H9 (cell line): ENCODE results near the gene CDH6. TPM values are rescaled to one million over a fixed set of nuclear protein-coding genes. Genes with fewer than 3 reads are reported as not detected.

Experiments
- DNase-seq: peaks from one replicate; pipeline ENCODE4 v3.0.0-alpha.2; 2017
- H2AFZ ChIP-seq: one replicate; pipeline ENCODE4 v1.6.1; 2013; ENCODE audit warnings: mild to moderate bottlenecking, low read length, control low read depth, moderate library complexity
- H2AK5ac ChIP-seq: 2 replicates; pipeline ENCODE4 v1.6.1; 2013; ENCODE audit warnings: low read length, control low read depth, mixed read lengths; ENCODE audit not compliant: insufficient read length
- H2BK120ac ChIP-seq: one replicate; pipeline ENCODE4 v1.6.1; 2013; ENCODE audit warnings: low read depth, mild to moderate bottlenecking, low read length, control low read depth, inconsistent platforms; ENCODE audit not compliant: poor library complexity, severe bottlenecking
- H2BK12ac ChIP-seq: 2 replicates; pipeline ENCODE4 v1.6.1; 2013; ENCODE audit warnings: low read length, control low read depth, mixed read lengths, low read depth; ENCODE audit not compliant: insufficient read length
- H2BK15ac ChIP-seq: 2 replicates; pipeline ENCODE4 v1.6.1; 2013; ENCODE audit warnings: low read depth, low read length, control low read depth
- H2BK20ac ChIP-seq: one replicate; pipeline ENCODE4 v1.6.1; 2013; ENCODE audit warnings: low read depth, mild to moderate bottlenecking, low read length, control low read depth, inconsistent platforms; ENCODE audit not compliant: poor library complexity, severe bottlenecking
- H2BK5ac ChIP-seq: 2 replicates; pipeline ENCODE4 v1.6.1; 2013; ENCODE audit warnings: low read length, control low read depth, mixed read lengths; ENCODE audit not compliant: insufficient read length
- H3K14ac ChIP-seq: 2 replicates; pipeline ENCODE4 v1.6.1; 2013; ENCODE audit warnings: low read length, control low read depth; ENCODE audit not compliant: insufficient read depth
- H3K18ac ChIP-seq: 2 replicates; pipeline ENCODE4 v1.6.1; 2013; ENCODE audit warnings: low read depth, mild to moderate bottlenecking, mixed read lengths, low read length, control low read depth; ENCODE audit not compliant: insufficient read length
- H3K23ac ChIP-seq: 2 replicates; pipeline ENCODE4 v1.6.1; 2013; ENCODE audit warnings: low read length, control low read depth, mixed read lengths, low read depth; ENCODE audit not compliant: insufficient read length
- H3K23me2 ChIP-seq: 2 replicates; pipeline ENCODE4 v1.6.1; 2013; ENCODE audit warnings: low read depth, mild to moderate bottlenecking, mixed read lengths, low read length, control low read depth; ENCODE audit not compliant: insufficient read length, poor library complexity, severe bottlenecking
- H3K27ac ChIP-seq: 2 replicates; pipeline ENCODE4 v1.5.1; 2013; ENCODE audit warnings: low read length, control low read depth, mixed read lengths, low read depth; ENCODE audit not compliant: insufficient read length
- H3K27me3 ChIP-seq: 2 replicates; pipeline ENCODE4 v1.6.1; 2013; ENCODE audit warnings: low read length, control low read depth, inconsistent platforms; ENCODE audit not compliant: insufficient read depth
- H3K4ac ChIP-seq: 2 replicates; pipeline ENCODE4 v1.6.1; 2013; ENCODE audit warnings: low read depth, mild to moderate bottlenecking, control low read depth, inconsistent platforms, low read length, moderate library complexity
- H3K4me1 ChIP-seq: 2 replicates; pipeline ENCODE4 v1.6.1; 2013; ENCODE audit warnings: low read length, control low read depth, inconsistent platforms; ENCODE audit not compliant: insufficient read depth
- H3K4me2 ChIP-seq: 2 replicates; pipeline ENCODE4 v1.6.1; 2013; ENCODE audit warnings: low read length, control low read depth, mixed read lengths; ENCODE audit not compliant: insufficient read length, insufficient read depth
- H3K56ac ChIP-seq: 2 replicates; pipeline ENCODE4 v1.6.1; 2013; ENCODE audit warnings: low read depth, mild to moderate bottlenecking, mixed read lengths, low read length, control low read depth; ENCODE audit not compliant: insufficient read length
- H3K79me1 ChIP-seq: 2 replicates; pipeline ENCODE4 v1.6.1; 2013; ENCODE audit warnings: low read depth, mild to moderate bottlenecking, moderate library complexity, low read length, control low read depth, inconsistent platforms; ENCODE audit not compliant: insufficient read depth, poor library complexity, severe bottlenecking
- H3K79me2 ChIP-seq: 2 replicates; pipeline ENCODE4 v1.6.1; 2013; ENCODE audit warnings: low read length, control low read depth, inconsistent platforms; ENCODE audit not compliant: insufficient read depth
- H3K9ac ChIP-seq: 2 replicates; pipeline ENCODE4 v1.6.1; 2013; ENCODE audit warnings: low read length, control low read depth, mixed read lengths; ENCODE audit not compliant: insufficient read length; ENCODE audit errors: extremely low read depth
- H3K9me3 ChIP-seq: one replicate; pipeline ENCODE4 v1.6.1; 2013; ENCODE audit warnings: low read depth, low read length, inconsistent platforms; ENCODE audit not compliant: control insufficient read depth
- H3T11ph ChIP-seq: one replicate; pipeline ENCODE4 v1.6.1; 2013; ENCODE audit warnings: mild to moderate bottlenecking, low read length, control low read depth, inconsistent platforms
- H4K20me1 ChIP-seq: one replicate; pipeline ENCODE4 v1.6.1; 2013; ENCODE audit not compliant: control insufficient read depth, insufficient read length, insufficient read depth
- H4K5ac ChIP-seq: 2 replicates; pipeline ENCODE4 v1.6.1; 2013; ENCODE audit warnings: low read depth, mild to moderate bottlenecking, mixed read lengths, low read length, control low read depth; ENCODE audit not compliant: insufficient read length
- H4K8ac ChIP-seq: replicated peaks from 2 replicates; pipeline ENCODE4 v1.6.1; 2013; ENCODE audit warnings: low read length, control low read depth, mixed read lengths, low read depth; ENCODE audit not compliant: insufficient read length
- H4K91ac ChIP-seq: 2 replicates; pipeline ENCODE4 v1.6.1; 2013; ENCODE audit warnings: low read depth, mild to moderate bottlenecking, moderate library complexity, mixed read lengths, low read length, control low read depth; ENCODE audit not compliant: insufficient read length
- H3K27ac Mint-ChIP-seq, 3 experiments: 2 replicates in 2 of 3; 3 replicates in 1 of 3; pipeline ENCODE4 v1.8.0; 2020 to 2021; ENCODE audit warnings: mixed read lengths in 3 of 3, mild to moderate bottlenecking in 1 of 3, moderate library complexity in 1 of 3
- H3K27me3 Mint-ChIP-seq: 2 replicates; pipeline ENCODE4 v1.8.0; 2021; ENCODE audit warnings: low read depth, mild to moderate bottlenecking, moderate library complexity, mixed read lengths
- H3K36me3 Mint-ChIP-seq, 3 experiments: 2 replicates in 2 of 3; 3 replicates in 1 of 3; pipeline ENCODE4 v1.8.0; 2020 to 2021; ENCODE audit warnings: low read depth in 3 of 3, mixed read lengths in 3 of 3; ENCODE audit not compliant: insufficient read depth in 1 of 3
- H3K4me1 Mint-ChIP-seq, 2 experiments: 2 replicates each; pipeline ENCODE4 v1.8.0; 2020; ENCODE audit warnings: mixed read lengths in 2 of 2
- H3K4me3 Mint-ChIP-seq, 2 experiments: 2 replicates in 1 of 2; 3 replicates in 1 of 2; pipeline ENCODE4 v1.8.0; 2020 to 2021; ENCODE audit warnings: mild to moderate bottlenecking in 2 of 2, mixed read lengths in 2 of 2, moderate library complexity in 1 of 2
- H3K9me3 Mint-ChIP-seq, 2 experiments: 2 replicates in 1 of 2; 3 replicates in 1 of 2; pipeline ENCODE4 v1.8.0; 2020; ENCODE audit warnings: mild to moderate bottlenecking in 2 of 2, mixed read lengths in 2 of 2, moderate library complexity in 1 of 2
- CTCF ChIP-seq: fragments of 200-600 bp; sonication (generic); conservative IDR thresholded peaks from 3 replicates; pipeline ENCODE4 v1.8.0; 2021; ENCODE audit warnings: antibody characterized with exemption, mild to moderate bottlenecking
- WGBS: extraction: QIAGEN DNeasy Blood & Tissue Kit; methylation state at CpG from one replicate; pipeline ENCODE4 v1.1.7; 2013; ENCODE audit warnings: missing lambda C conversion rate, low lambda C conversion rate, mixed read lengths; ENCODE audit not compliant: insufficient read length; ENCODE audit errors: extremely low coverage; 5-methylcytosine and 5-hydroxymethylcytosine counted together
- total RNA-seq: library from RNA; stranded (reverse); gene quantifications from 2 replicates; pipeline ENCODE4 v1.2.1, GENCODE V29; 2021

CDH6 gene
- total RNA-seq, 1 experiment from 2014 or later: 11.7 TPM

- H3K79me2 ChIP-seq: no peaks in the 10 kb centered on the region
- no peaks in the 10 kb centered on the region for H4K20me1 ChIP-seq
- no peak overlapping the region for H3K23ac ChIP-seq
- no peaks in the 10 kb centered on the region for H3K79me1 ChIP-seq
- H3K27me3 Mint-ChIP-seq: no peaks in the 10 kb centered on the region
- no peak overlapping the region for H4K91ac ChIP-seq
- no peak overlapping the region for H3K4me3 Mint-ChIP-seq
- H3K18ac ChIP-seq: no peak overlapping the region
- H3K27ac Mint-ChIP-seq: no peak overlapping the region; a peak in 1 of 7 replicates
- H4K8ac ChIP-seq: no peak overlapping the region
- H2BK120ac ChIP-seq: no peak overlapping the region
- H3K27me3 ChIP-seq: no peaks in the 10 kb centered on the region
- no peak overlapping the region for H3K56ac ChIP-seq
- no peak overlapping the region for H4K5ac ChIP-seq
- H3K4me1 Mint-ChIP-seq: peaks cover 6% of the 10 kb centered on the region in 2 experiments; a peak in 3 of 4 replicates
- H3K36me3 Mint-ChIP-seq: no peaks in the 10 kb centered on the region
- no peak overlapping the region for H2BK20ac ChIP-seq
- H3K4ac ChIP-seq: no peak overlapping the region
- no peak overlapping the region for H3K27ac ChIP-seq
- H2BK15ac ChIP-seq: no peak overlapping the region
- no peak overlapping the region for H3K4me2 ChIP-seq
- no peaks in the 10 kb centered on the region for H3K23me2 ChIP-seq
- no peak overlapping the region for H2AK5ac ChIP-seq
- no peaks in the 10 kb centered on the region for H3K9me3 ChIP-seq
- no peak overlapping the region for H3T11ph ChIP-seq
- no peak for DNase-seq
- no CpG with 5 or more reads among the region's 4 CpGs for WGBS
- H3K4me1 ChIP-seq: peaks cover 2% of the 10 kb centered on the region; the same call in 1 of the 2 replicates
- TF ChIP-seq CTCF: no peak
- no peak overlapping the region for H3K14ac ChIP-seq
- no peak overlapping the region for H3K9ac ChIP-seq
- no peaks in the 10 kb centered on the region for H3K9me3 Mint-ChIP-seq
- no peak overlapping the region for H2BK5ac ChIP-seq
- H2BK12ac ChIP-seq: no peak overlapping the region
- H2AFZ ChIP-seq: no peak overlapping the region
Observed at GRCh38 chr5:31319335-31319734, 125.8 kb downstream of the CDH6 start.
